Measurements from ENCODE around the gene CCDC196.
"Not testable (repeated sequence)": the region's sequence is repeated elsewhere in the genome, so short reads cannot be mapped to it uniquely, and the experiment has no call there.

CCDC196 gene

DNA sequence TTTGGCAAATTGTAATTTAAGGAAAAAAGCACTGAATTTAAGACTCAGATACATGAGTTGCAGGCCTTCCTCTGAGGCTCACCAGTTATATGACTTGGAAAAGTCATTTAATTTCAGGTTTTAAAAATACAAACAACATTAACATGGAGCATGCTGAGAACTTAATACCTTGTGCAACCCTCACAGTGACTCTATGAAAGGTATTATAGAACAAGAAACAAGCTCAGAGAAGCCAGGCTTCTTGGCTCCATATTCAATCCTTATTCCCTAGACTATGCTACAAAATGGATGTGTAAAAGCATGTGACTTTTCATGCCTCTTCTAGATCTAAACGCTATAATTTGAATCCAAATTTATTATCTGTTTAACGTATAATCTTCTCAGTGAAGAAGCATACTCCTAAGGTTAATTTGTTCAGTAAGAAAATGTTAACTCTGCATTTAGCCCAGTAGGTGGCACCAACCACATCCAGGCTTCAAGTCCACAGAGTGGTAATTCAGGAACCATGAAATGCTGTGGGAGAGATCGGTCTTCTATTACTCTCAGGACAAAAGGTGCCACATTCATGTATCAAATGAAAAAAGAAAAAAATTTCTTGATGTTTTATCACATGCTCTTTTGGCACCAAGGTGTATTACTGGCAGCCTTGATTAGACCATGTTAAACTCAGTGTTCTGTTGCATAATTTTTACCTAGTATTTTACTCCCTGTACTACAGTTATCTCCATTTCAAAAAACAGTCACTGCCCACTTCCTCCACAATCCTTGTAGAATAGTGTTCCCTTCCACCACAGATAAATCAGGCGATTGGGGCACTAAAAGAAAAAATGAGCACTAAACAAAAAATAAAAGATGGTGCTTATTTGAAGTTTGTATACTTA, 9.3 kb downstream of the CCDC196 start:
- peaks cover 0 to 23% (median 11%) of the 10 kb centered on the region in 4 experiments for H3K4me1 ChIP-seq (ENCODE audit: control extremely low read depth in 1 of 4, control insufficient read depth in 4 of 4, insufficient read depth in 4 of 4, low read length in 3 of 4)
- no peak overlapping the region for H3K27ac ChIP-seq (ENCODE audit: insufficient read depth in 1 of 2, low read depth in 1 of 2, low read length in 2 of 2, poor library complexity in 1 of 2, severe bottlenecking in 2 of 2)
- peak; percentile 75 to 84 (median 82) for DNase-seq
- peak overlapping the region in 3 of 7 experiments; percentile 22 to 44 (median 35) for H3K4me3 ChIP-seq (ENCODE audit: control insufficient read depth in 1 of 7, extremely low read depth in 1 of 7, insufficient read depth in 4 of 7, low read depth in 2 of 7, low read length in 6 of 7)
- ChIA-PET CTCF (interaction anchor here (0.7 to 1.5 kb wide), 3 partner anchors 13 to 1209 kb away, joined by 3 to 4 read pairs (median 3); partner anchors contain the start of gene GPHN), POLR2A (no interaction called here)
- H3K9me3 ChIP-seq (ENCODE audit: control extremely low read depth in 1 of 5, control insufficient read depth in 4 of 5, insufficient read depth in 2 of 5, low read depth in 1 of 5, low read length in 4 of 5), result no peaks in the 10 kb centered on the region
- no peaks in the 10 kb centered on the region for H3K36me3 ChIP-seq (ENCODE audit: control insufficient read depth in 4 of 4, insufficient read depth in 4 of 4, low read length in 3 of 4)
- no peaks in the 10 kb centered on the region for H3K27me3 ChIP-seq (replicated peaks in 2 of 5; ENCODE audit: control insufficient read depth in 4 of 5, insufficient read depth in 5 of 5, low read length in 4 of 5)
- WGBS (ENCODE audit: insufficient coverage), result no CpG with 5 or more reads among the region's 4 CpGs

GRCh38 chr14:66496188-66496807, 10.1 kb downstream of the CCDC196 start:
- no peaks in the 10 kb centered on the region for H3K27me3 ChIP-seq (replicated peaks in 2 of 5; ENCODE audit: control insufficient read depth in 4 of 5, insufficient read depth in 5 of 5, low read length in 4 of 5)
- peak overlapping the region in 1 of 7 experiments; percentile 44 for H3K4me3 ChIP-seq (ENCODE audit: control insufficient read depth in 1 of 7, extremely low read depth in 1 of 7, insufficient read depth in 4 of 7, low read depth in 2 of 7, low read length in 6 of 7)
- 92% methylated on average over 1 of the region's 4 CpGs for WGBS (ENCODE audit: insufficient coverage)
- CTCF ChIA-PET, result interaction anchor here (1.1 to 1.5 kb wide), 4 partner anchors 12 to 1208 kb away, joined by 3 to 5 read pairs (median 3); partner anchors contain the start of gene GPHN
- no peak overlapping the region for H3K27ac ChIP-seq (ENCODE audit: insufficient read depth in 1 of 2, low read depth in 1 of 2, low read length in 2 of 2, poor library complexity in 1 of 2, severe bottlenecking in 2 of 2)
- H3K4me1 ChIP-seq (ENCODE audit: control extremely low read depth in 1 of 4, control insufficient read depth in 4 of 4, insufficient read depth in 4 of 4, low read length in 3 of 4), result peaks cover 0 to 22% (median 11%) of the 10 kb centered on the region in 4 experiments
- POLR2A ChIA-PET, result no interaction called here
- no peaks in the 10 kb centered on the region for H3K36me3 ChIP-seq (ENCODE audit: control insufficient read depth in 4 of 4, insufficient read depth in 4 of 4, low read length in 3 of 4)
- no peaks in the 10 kb centered on the region for H3K9me3 ChIP-seq (ENCODE audit: control extremely low read depth in 1 of 5, control insufficient read depth in 4 of 5, insufficient read depth in 2 of 5, low read depth in 1 of 5, low read length in 4 of 5)
- DNase-seq, result no peak

DNA sequence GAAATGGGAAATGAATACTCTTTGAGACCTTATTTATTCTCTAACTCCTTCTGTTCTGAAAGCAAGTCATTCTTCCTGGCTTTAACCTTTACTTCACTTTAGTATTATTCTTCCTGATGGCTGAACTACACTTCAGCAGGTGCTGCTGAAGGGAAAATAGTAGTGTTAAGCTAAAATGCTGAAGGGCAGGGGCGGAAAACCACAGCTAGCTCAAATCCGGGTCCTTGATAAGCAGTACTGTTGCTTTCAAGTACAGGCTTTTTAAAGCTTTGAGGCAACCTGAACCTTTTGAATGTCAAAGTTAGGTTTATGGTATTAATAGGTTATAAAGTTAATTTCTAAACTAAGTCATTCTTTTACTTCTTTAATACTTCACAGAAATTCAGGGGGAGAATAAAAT, 10.7 kb downstream of the CCDC196 start:
- Histone ChIP-seq H3K27ac (ENCODE audit: insufficient read depth in 1 of 2, low read depth in 1 of 2, low read length in 2 of 2, poor library complexity in 1 of 2, severe bottlenecking in 2 of 2) (peak overlapping the region in 1 of 2 experiments; percentile 27), H3K4me1 (ENCODE audit: control extremely low read depth in 1 of 4, control insufficient read depth in 4 of 4, insufficient read depth in 4 of 4, low read length in 3 of 4) (peaks cover 0 to 22% (median 11%) of the 10 kb centered on the region in 4 experiments), H3K4me3 (ENCODE audit: control insufficient read depth in 1 of 7, extremely low read depth in 1 of 7, insufficient read depth in 4 of 7, low read depth in 2 of 7, low read length in 6 of 7) (peak overlapping the region in 1 of 7 experiments; percentile 17), H3K9me3 (ENCODE audit: control extremely low read depth in 1 of 5, control insufficient read depth in 4 of 5, insufficient read depth in 2 of 5, low read depth in 1 of 5, low read length in 4 of 5) (no peaks in the 10 kb centered on the region), H3K36me3 (ENCODE audit: control insufficient read depth in 4 of 4, insufficient read depth in 4 of 4, low read length in 3 of 4) (no peaks in the 10 kb centered on the region), H3K27me3 (replicated peaks in 2 of 5; ENCODE audit: control insufficient read depth in 4 of 5, insufficient read depth in 5 of 5, low read length in 4 of 5) (no peaks in the 10 kb centered on the region)
- 12% methylated on average over 2 of the region's 2 CpGs for whole genome bisulfite sequencing (ENCODE audit: insufficient coverage)
- POLR2A ChIA-PET, result no interaction called here
- CTCF ChIA-PET, result interaction anchor here (1.1 to 1.3 kb wide), 3 partner anchors 11 to 20 kb away, joined by 3 to 5 read pairs (median 3); partner anchors contain the start of gene GPHN
- peak in 2 of 3 donors; percentile 51 to 74 for DNase-seq

DNA sequence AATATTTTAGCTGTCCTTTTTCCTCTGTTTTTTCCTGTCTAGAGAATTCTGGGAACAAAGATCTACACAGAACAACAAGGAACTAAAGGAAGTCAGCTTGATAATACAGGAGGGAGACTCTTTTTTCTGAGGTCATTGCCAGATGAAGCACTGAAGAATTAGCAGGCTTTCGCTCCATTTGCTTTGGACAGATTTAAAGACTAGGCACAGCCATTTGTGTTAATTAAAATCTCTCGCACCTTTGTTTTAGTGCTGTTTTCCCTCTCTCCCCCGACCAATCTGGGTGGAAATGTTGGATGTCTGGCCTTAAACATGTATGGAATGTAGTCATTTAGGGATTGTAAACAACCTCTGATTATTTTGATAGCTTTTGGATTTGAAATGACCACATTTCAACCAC, 12.1 kb downstream of the CCDC196 start:
- CTCF ChIA-PET, result interaction anchor here (0.7 to 1.7 kb wide), 3 partner anchors 10 to 1213 kb away, joined by 3 to 9 read pairs (median 7); partner anchors contain the start of gene GPHN
- WGBS (ENCODE audit: insufficient coverage), result 80% methylated on average over 2 of the region's 3 CpGs
- no peaks in the 10 kb centered on the region for H3K36me3 ChIP-seq (ENCODE audit: control insufficient read depth in 4 of 4, insufficient read depth in 4 of 4, low read length in 3 of 4)
- POLR2A ChIA-PET, result no interaction called here
- H3K27ac ChIP-seq (ENCODE audit: insufficient read depth in 1 of 2, low read depth in 1 of 2, low read length in 2 of 2, poor library complexity in 1 of 2, severe bottlenecking in 2 of 2), result no peak overlapping the region
- no peak overlapping the region for H3K4me3 ChIP-seq (ENCODE audit: control insufficient read depth in 1 of 7, extremely low read depth in 1 of 7, insufficient read depth in 4 of 7, low read depth in 2 of 7, low read length in 6 of 7)
- no peak for DNase-seq
- no peaks in the 10 kb centered on the region for H3K9me3 ChIP-seq (ENCODE audit: control extremely low read depth in 1 of 5, control insufficient read depth in 4 of 5, insufficient read depth in 2 of 5, low read depth in 1 of 5, low read length in 4 of 5)
- peaks cover 0 to 22% (median 11%) of the 10 kb centered on the region in 4 experiments for H3K4me1 ChIP-seq (ENCODE audit: control extremely low read depth in 1 of 4, control insufficient read depth in 4 of 4, insufficient read depth in 4 of 4, low read length in 3 of 4)
- H3K27me3 ChIP-seq (replicated peaks in 2 of 5; ENCODE audit: control insufficient read depth in 4 of 5, insufficient read depth in 5 of 5, low read length in 4 of 5), result no peaks in the 10 kb centered on the region

DNA sequence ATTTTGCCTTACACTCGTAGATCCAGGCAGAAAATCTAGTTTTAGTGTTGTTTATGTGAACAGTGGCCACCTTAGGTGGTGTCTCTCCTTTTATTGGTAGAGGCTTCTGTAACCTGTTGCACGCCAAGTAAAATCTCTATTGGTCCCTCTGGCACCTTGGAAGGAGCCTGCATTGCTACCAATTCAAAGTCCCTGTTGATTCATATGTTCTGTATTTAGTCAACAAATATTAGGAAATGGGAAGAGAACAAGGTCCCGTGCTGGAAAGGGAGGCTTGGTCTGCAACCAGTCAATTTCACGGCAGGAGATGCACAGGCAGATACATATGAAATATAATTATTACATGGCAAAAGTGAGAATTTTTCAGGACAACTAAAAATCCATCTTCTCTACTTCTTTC, 15.4 kb downstream of the CCDC196 start:
- no peak for DNase-seq

GRCh38 chr14:66502836-66503235, 16.7 kb downstream of the CCDC196 start:
- H3K27me3 ChIP-seq (replicated peaks in 2 of 5; ENCODE audit: control insufficient read depth in 4 of 5, insufficient read depth in 5 of 5, low read length in 4 of 5); CTCF ChIA-PET; DNase-seq; POLR2A ChIA-PET; H3K36me3 ChIP-seq (ENCODE audit: control insufficient read depth in 4 of 4, insufficient read depth in 4 of 4, low read length in 3 of 4); H3K9me3 ChIP-seq (ENCODE audit: control extremely low read depth in 1 of 5, control insufficient read depth in 4 of 5, insufficient read depth in 2 of 5, low read depth in 1 of 5, low read length in 4 of 5); H3K4me3 ChIP-seq (ENCODE audit: control insufficient read depth in 1 of 7, extremely low read depth in 1 of 7, insufficient read depth in 4 of 7, low read depth in 2 of 7, low read length in 6 of 7); H3K27ac ChIP-seq (ENCODE audit: insufficient read depth in 1 of 2, low read depth in 1 of 2, low read length in 2 of 2, poor library complexity in 1 of 2, severe bottlenecking in 2 of 2): not testable (repeated sequence)
- H3K4me1 ChIP-seq (ENCODE audit: control extremely low read depth in 1 of 4, control insufficient read depth in 4 of 4, insufficient read depth in 4 of 4, low read length in 3 of 4), result peaks cover 0 to 10% (median 6%) of the 10 kb centered on the region in 4 experiments
- 97% methylated on average over 4 of the region's 5 CpGs for WGBS (ENCODE audit: insufficient coverage)

More for the DNA sequence above, 15.4 kb downstream of the CCDC196 start:
- POLR2A ChIA-PET, result no interaction called here
- WGBS (ENCODE audit: insufficient coverage), result 100% methylated on average over 2 of the region's 4 CpGs
- Histone ChIP-seq H3K27ac (ENCODE audit: insufficient read depth in 1 of 2, low read depth in 1 of 2, low read length in 2 of 2, poor library complexity in 1 of 2, severe bottlenecking in 2 of 2) (no peak overlapping the region), H3K9me3 (ENCODE audit: control extremely low read depth in 1 of 5, control insufficient read depth in 4 of 5, insufficient read depth in 2 of 5, low read depth in 1 of 5, low read length in 4 of 5) (no peaks in the 10 kb centered on the region), H3K36me3 (ENCODE audit: control insufficient read depth in 4 of 4, insufficient read depth in 4 of 4, low read length in 3 of 4) (no peaks in the 10 kb centered on the region), H3K27me3 (replicated peaks in 2 of 5; ENCODE audit: control insufficient read depth in 4 of 5, insufficient read depth in 5 of 5, low read length in 4 of 5) (no peaks in the 10 kb centered on the region), H3K4me1 (ENCODE audit: control extremely low read depth in 1 of 4, control insufficient read depth in 4 of 4, insufficient read depth in 4 of 4, low read length in 3 of 4) (peaks cover 0 to 10% (median 4%) of the 10 kb centered on the region in 4 experiments), H3K4me3 (ENCODE audit: control insufficient read depth in 1 of 7, extremely low read depth in 1 of 7, insufficient read depth in 4 of 7, low read depth in 2 of 7, low read length in 6 of 7) (no peak overlapping the region)
- CTCF ChIA-PET, result no interaction called here

DNA sequence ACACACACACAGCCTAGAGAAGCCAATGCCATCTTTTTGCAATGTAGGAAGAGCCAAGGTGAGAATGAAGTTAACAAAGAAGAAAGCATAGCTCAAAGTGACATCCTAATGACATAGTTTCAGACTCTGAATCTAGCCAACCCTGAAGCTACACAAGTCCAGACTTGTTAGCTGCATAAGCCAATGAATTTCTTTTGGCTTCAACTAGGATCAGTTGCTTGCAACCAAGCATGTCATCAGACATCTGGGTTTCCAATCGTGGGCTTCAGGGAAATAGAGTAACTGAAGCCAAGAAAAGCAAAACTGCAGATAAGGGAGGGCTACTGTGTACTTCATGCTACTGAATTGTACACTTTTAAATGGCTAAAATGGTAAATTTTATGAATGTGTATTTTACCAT, 17.4 kb downstream of the CCDC196 start:
- Histone ChIP-seq H3K4me3 (ENCODE audit: control insufficient read depth in 1 of 7, extremely low read depth in 1 of 7, insufficient read depth in 4 of 7, low read depth in 2 of 7, low read length in 6 of 7) (no peak overlapping the region), H3K27ac (ENCODE audit: insufficient read depth in 1 of 2, low read depth in 1 of 2, low read length in 2 of 2, poor library complexity in 1 of 2, severe bottlenecking in 2 of 2) (no peak overlapping the region), H3K9me3 (ENCODE audit: control extremely low read depth in 1 of 5, control insufficient read depth in 4 of 5, insufficient read depth in 2 of 5, low read depth in 1 of 5, low read length in 4 of 5) (no peaks in the 10 kb centered on the region), H3K27me3 (replicated peaks in 2 of 5; ENCODE audit: control insufficient read depth in 4 of 5, insufficient read depth in 5 of 5, low read length in 4 of 5) (no peaks in the 10 kb centered on the region), H3K36me3 (ENCODE audit: control insufficient read depth in 4 of 4, insufficient read depth in 4 of 4, low read length in 3 of 4) (no peaks in the 10 kb centered on the region), H3K4me1 (ENCODE audit: control extremely low read depth in 1 of 4, control insufficient read depth in 4 of 4, insufficient read depth in 4 of 4, low read length in 3 of 4) (peaks cover 0 to 12% (median 7%) of the 10 kb centered on the region in 4 experiments)
- ChIA-PET CTCF (no interaction called here), POLR2A (no interaction called here)
- no peak for DNase-seq
- 100% methylated on average over 1 of the region's 1 CpG for WGBS (ENCODE audit: insufficient coverage)

Measured in common myeloid progenitor, CD34-positive (primary cell).